Progenitor cell of endocrine pancreas (in vitro differentiated cells): ENCODE measurements around the gene ICE1. TPM values are rescaled to one million over a fixed set of nuclear protein-coding genes. Genes with fewer than 3 reads are reported as not detected.
"Not testable (repeated sequence)": the region's sequence is repeated elsewhere in the genome, so short reads cannot be mapped to it uniquely, and the experiment has no call there.

Experiments used
- DNase-seq: peaks from one replicate; pipeline ENCODE4 v3.0.0; 2021; ENCODE audit warnings: low spot score; ENCODE audit not compliant: unreplicated experiment
- H3K27ac Mint-ChIP-seq: 2 replicates; pipeline ENCODE4 v1.8.0; 2021; ENCODE audit warnings: mild to moderate bottlenecking, moderate library complexity, mixed read lengths
- H3K27me3 Mint-ChIP-seq: 2 replicates; pipeline ENCODE4 v1.8.0; 2021; ENCODE audit warnings: mixed read lengths
- H3K36me3 Mint-ChIP-seq: 2 replicates; pipeline ENCODE4 v1.8.0; 2022; ENCODE audit warnings: mixed read lengths; ENCODE audit not compliant: insufficient read depth
- H3K4me1 Mint-ChIP-seq: 2 replicates; pipeline ENCODE4 v1.8.0; 2021; ENCODE audit warnings: low read depth, mixed read lengths
- H3K4me3 Mint-ChIP-seq: 2 replicates; pipeline ENCODE4 v1.8.0; 2021; ENCODE audit warnings: low read depth, mild to moderate bottlenecking, moderate library complexity, mixed read lengths
- H3K9me3 Mint-ChIP-seq: 2 replicates; pipeline ENCODE4 v1.8.0; 2021; ENCODE audit warnings: low read depth, mixed read lengths
- total RNA-seq: library from RNA; stranded (reverse); gene quantifications from 2 replicates; pipeline ENCODE4 v1.2.1, GENCODE V29; 2021
- TF ChIP-seq, protein P1 (sequence below): fragments of 200-600 bp; sonication (generic); IDR thresholded peaks from one replicate; pipeline ENCODE4 v1.5.0; 2021; ENCODE audit warnings: antibody characterized with exemption, mild to moderate bottlenecking; ENCODE audit not compliant: unreplicated experiment

The ICE1 gene
- total RNA-seq, 1 donor from 2014 or later = 40.0 TPM

DNA sequence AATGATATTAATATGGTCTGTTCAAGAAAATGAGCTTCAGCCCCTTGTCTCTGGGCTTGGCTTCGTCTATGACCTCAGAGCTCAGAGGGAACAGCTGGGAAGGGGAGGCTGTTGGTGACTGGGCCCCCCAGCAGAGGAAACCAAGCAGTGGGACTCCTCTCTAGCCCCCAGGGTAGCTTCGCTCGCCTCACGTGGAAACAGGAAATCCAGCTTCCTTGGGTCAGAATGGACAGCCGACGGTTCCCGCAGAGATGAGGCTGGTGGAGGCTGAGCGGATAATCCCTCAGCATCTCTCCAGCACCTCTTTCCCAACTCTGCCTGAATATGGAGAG, 37.2 kb upstream of the ICE1 start:
- H3K27me3 Mint-ChIP-seq = peaks cover 5% of the 10 kb centered on the region
- peaks cover 6% of the 10 kb centered on the region for H3K4me1 Mint-ChIP-seq
- no peak overlapping the region for H3K4me3 Mint-ChIP-seq
- no peaks in the 10 kb centered on the region for H3K36me3 Mint-ChIP-seq
- TF ChIP-seq, protein P1, sequence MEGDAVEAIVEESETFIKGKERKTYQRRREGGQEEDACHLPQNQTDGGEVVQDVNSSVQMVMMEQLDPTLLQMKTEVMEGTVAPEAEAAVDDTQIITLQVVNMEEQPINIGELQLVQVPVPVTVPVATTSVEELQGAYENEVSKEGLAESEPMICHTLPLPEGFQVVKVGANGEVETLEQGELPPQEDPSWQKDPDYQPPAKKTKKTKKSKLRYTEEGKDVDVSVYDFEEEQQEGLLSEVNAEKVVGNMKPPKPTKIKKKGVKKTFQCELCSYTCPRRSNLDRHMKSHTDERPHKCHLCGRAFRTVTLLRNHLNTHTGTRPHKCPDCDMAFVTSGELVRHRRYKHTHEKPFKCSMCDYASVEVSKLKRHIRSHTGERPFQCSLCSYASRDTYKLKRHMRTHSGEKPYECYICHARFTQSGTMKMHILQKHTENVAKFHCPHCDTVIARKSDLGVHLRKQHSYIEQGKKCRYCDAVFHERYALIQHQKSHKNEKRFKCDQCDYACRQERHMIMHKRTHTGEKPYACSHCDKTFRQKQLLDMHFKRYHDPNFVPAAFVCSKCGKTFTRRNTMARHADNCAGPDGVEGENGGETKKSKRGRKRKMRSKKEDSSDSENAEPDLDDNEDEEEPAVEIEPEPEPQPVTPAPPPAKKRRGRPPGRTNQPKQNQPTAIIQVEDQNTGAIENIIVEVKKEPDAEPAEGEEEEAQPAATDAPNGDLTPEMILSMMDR = no peak
- peaks cover 3% of the 10 kb centered on the region for H3K9me3 Mint-ChIP-seq
- DNase-seq = no peak
- no peak overlapping the region for H3K27ac Mint-ChIP-seq

DNA sequence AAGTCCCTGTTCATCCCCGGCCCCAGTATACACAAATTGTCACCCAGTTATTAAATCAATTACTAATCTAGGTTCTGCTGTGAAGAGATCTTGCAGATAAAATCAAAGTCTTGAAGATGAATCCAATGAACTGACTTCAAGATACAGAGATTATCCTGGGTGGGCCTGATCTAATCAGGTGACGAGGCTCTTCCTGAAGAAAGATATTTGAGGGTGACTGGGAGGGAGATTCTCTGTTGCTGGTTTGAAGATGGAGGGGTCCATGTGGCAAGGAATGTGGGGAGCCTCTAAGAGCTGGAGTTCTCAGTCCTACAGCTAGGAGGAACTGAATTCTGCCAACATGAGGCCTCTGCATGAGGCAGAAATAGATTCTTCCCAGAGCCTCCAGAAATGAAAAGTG, 36.1 kb upstream of the ICE1 start:
- Mint-ChIP-seq H3K9me3 (peaks cover 3% of the 10 kb centered on the region), H3K27me3 (peaks cover 5% of the 10 kb centered on the region), H3K36me3 (peaks cover 2% of the 10 kb centered on the region), H3K27ac (no peak overlapping the region), H3K4me3 (no peak overlapping the region), H3K4me1 (peaks cover 6% of the 10 kb centered on the region)
- no peak for DNase-seq
- TF ChIP-seq, protein P1 = no peak

DNA sequence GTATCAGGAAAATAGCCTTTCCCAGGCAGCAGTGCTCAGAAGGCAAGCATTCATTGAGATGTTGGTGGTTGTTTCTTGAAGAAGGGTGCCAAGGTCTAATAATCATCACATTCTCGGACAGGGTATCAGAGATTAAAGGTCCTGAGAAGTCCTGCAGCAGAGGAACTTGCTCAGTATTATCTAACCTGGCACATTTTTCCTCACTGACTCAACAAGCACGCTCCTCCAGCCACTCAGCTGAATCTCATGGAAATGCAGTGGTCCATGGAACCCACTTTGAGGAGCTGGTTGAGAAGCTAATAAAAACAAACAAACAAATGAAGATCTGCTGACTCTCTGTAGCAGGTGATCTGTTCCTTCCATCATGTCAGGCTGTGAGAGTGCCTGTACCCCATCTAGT, 35.3 kb upstream of the ICE1 start:
- DNase-seq = no peak
- no peak overlapping the region for H3K27ac Mint-ChIP-seq
- H3K4me3 Mint-ChIP-seq = no peak overlapping the region
- peaks cover 5% of the 10 kb centered on the region for H3K27me3 Mint-ChIP-seq
- TF ChIP-seq, protein P1 = no peak
- peaks cover 3% of the 10 kb centered on the region for H3K9me3 Mint-ChIP-seq
- peaks cover 2% of the 10 kb centered on the region for H3K36me3 Mint-ChIP-seq
- peaks cover 6% of the 10 kb centered on the region for H3K4me1 Mint-ChIP-seq

DNA sequence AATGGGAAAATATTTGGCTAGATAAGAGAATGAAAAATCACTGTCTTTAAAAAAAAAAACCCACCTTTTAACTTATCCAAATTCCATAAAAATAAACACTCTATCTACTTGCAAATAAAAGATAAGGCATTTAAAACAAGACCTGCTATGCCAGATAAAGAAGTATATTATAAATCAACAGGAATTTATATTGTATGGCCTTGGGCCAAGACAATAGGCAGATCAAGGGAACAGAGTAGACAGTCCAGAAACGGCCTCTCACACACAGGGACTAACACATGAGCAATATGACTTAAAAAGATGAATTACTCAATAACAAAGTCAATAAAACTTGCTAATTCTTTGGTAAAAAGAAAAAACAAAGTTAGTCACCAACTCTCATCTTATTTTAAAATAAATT, 34.7 kb upstream of the ICE1 start:
- Mint-ChIP-seq H3K4me3 (no peak overlapping the region), H3K27me3 (peaks cover 5% of the 10 kb centered on the region), H3K4me1 (peaks cover 9% of the 10 kb centered on the region), H3K9me3 (peaks cover 3% of the 10 kb centered on the region), H3K36me3 (peaks cover 2% of the 10 kb centered on the region), H3K27ac (no peak overlapping the region)
- no peak for DNase-seq
- TF ChIP-seq, protein P1 = no peak

DNA sequence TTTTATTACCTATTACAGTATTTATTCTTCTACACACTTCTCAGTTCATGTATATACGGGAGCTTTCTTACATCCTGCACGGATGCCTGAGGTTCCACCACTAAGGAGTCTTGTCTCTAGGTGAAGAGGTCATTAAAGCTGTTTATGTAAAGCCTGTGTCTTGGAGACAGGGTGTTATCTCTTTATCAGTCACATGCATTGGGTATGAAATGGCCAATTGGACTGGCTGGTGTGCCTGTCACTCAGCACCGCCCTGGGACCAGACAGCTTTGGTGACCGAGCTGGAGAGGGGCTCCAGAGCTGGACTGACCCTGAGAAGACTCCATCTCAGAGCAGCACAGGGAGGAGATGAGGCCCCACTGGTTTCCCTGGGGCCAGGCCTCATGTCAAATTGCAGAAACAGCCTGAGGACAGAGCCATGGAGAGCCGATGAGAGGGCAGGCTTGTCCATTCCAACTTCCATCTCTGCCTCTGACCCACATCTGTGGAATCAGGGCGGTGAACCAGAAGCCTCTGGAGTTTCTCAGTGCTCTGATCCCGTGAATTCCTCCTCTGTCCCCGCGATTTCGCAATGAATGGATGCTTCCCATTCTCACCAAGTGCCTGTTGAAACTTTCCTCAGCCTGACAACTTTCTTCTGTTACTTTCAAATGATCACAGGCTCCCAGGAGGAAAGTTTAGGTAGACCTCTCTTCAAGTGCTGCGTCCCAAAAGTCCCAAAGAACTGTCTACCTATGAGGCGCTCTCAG, 32.2 kb upstream of the ICE1 start:
- H3K4me1 Mint-ChIP-seq = peaks cover 15% of the 10 kb centered on the region
- H3K27ac Mint-ChIP-seq, H3K9me3 Mint-ChIP-seq, H3K4me3 Mint-ChIP-seq, H3K27me3 Mint-ChIP-seq, H3K36me3 Mint-ChIP-seq, DNase-seq: not testable (repeated sequence)

DNA sequence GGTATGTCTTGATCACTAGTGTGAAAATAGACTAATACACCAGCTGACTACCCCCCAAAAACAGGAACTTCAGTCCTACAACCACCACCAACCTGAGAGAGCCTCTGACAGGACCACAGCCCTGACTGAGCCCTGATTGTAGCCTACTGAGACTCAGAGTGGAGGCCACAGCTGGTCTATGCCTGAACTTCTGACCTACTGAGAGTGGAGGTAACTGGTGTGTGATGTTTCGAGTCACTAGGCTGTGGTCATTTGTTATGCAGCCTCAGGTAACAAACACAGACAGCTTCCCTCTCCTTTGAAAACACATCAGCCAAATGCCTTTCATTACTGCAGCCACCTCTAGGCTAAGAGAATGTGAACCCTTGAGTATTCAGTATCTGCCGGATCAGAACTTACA, 30.0 kb upstream of the ICE1 start:
- not testable (repeated sequence) for H3K9me3 Mint-ChIP-seq, DNase-seq, H3K36me3 Mint-ChIP-seq, H3K4me3 Mint-ChIP-seq, H3K27me3 Mint-ChIP-seq
- Mint-ChIP-seq H3K4me1 (peaks cover 12% of the 10 kb centered on the region), H3K27ac (peak overlapping the region; percentile 80)
